HCT116 (cell line): ENCODE results near the gene SLC9A9. TPM values are rescaled to one million over a fixed set of nuclear protein-coding genes. Genes with fewer than 3 reads are reported as not detected.

Experiments
- ATAC-seq: fragments of 200-7000 bp; cut with Tn5 transposase; 2 replicates; pipeline ENCODE4 v1.9.1; 2020; ENCODE audit warnings: mild to moderate bottlenecking, moderate library complexity
- BruUV-seq: library from RNA; stranded (reverse); fragments of 400-500 nt; replicated peaks from 2 replicates; lab custom pipeline; 2021; lab: Mats Ljungman, UMichigan
- CTCF ChIA-PET: fragments of 300-600 bp; sonication (Branson Sonifier 250); formaldehyde crosslinking; loops from one replicate; lab custom pipeline; 2021; ENCODE audit warnings: antibody characterized with exemption; lab: Charles Lee
- POLR2A ChIA-PET: fragments of 300-600, 350-600 bp; sonication (Branson Sonifier 250); formaldehyde crosslinking; loops from one replicate; lab custom pipeline; 2021; ENCODE audit warnings: antibody characterized with exemption; lab: Charles Lee
- RAD21 ChIA-PET, 2 experiments: fragments of 300-600 bp; sonication (Branson Sonifier 250); formaldehyde crosslinking; loops; one replicate each; lab custom pipeline; 2023; ENCODE audit warnings: low total read pairs in 2 of 2; ENCODE audit not compliant: uncharacterized antibody in 2 of 2, unreplicated experiment in 2 of 2, low non-redundant PET in 1 of 2; lab: Charles Lee
- DNase-seq: peaks from one replicate; pipeline ENCODE4 v3.0.0-alpha.2; 2010; ENCODE audit warnings: low read depth, low spot score
- H2AFZ ChIP-seq: fragments of 200-600 bp; shearing (Covaris generic), sonication (generic); 2 replicates; pipeline ENCODE4 v1.6.1; 2017; ENCODE audit warnings: low read depth, mixed run types, mixed read lengths, antibody characterized with exemption, low read length; ENCODE audit not compliant: poor library complexity, severe bottlenecking
- H3K27ac ChIP-seq: 2 replicates; pipeline ENCODE4 v1.5.1; 2012; ENCODE audit warnings: low read depth, low read length
- H3K27me3 ChIP-seq: fragments of 200-600 bp; sonication (generic); 2 replicates; pipeline ENCODE4 v1.6.1; 2016; ENCODE audit warnings: mixed run types, low read length, mixed read lengths; ENCODE audit not compliant: insufficient read depth
- H3K36me3 ChIP-seq, 2 experiments: fragments of 200-500 bp in 1 of 2; fragments of 200-600 bp in 1 of 2; sonication (Bioruptor generic) in 1 of 2; sonication (generic) in 1 of 2; 2 replicates each; pipeline versions ENCODE4 v1.5.1 to v1.6.1; 2014 to 2016; ENCODE audit warnings: low read length in 2 of 2, inconsistent platforms in 1 of 2, mixed read lengths in 1 of 2, mixed run types in 1 of 2; ENCODE audit not compliant: insufficient read depth in 2 of 2, control insufficient read depth in 1 of 2
- H3K4me1 ChIP-seq, 2 experiments: fragments of 200-600 bp in 1 of 2; sonication (generic) in 1 of 2; 2 replicates each; pipeline versions ENCODE4 v1.5.1 to v1.6.1; 2012 to 2017; ENCODE audit warnings: low read length in 2 of 2, inconsistent platforms in 1 of 2, mild to moderate bottlenecking in 1 of 2, mixed read lengths in 1 of 2, mixed run types in 1 of 2, moderate library complexity in 1 of 2; ENCODE audit not compliant: insufficient read depth in 2 of 2, control insufficient read depth in 1 of 2
- H3K4me2 ChIP-seq: fragments of 200-600 bp; sonication (generic); 2 replicates; pipeline ENCODE4 v1.6.1; 2017; ENCODE audit warnings: mixed run types, low read length, mixed read lengths
- H3K4me3 ChIP-seq, 2 experiments: fragments of 200-600 bp in 1 of 2; sonication (generic) in 1 of 2; replicated peaks in 1 of 2; 2 replicates each; pipeline ENCODE4 v1.5.1; 2011 to 2016; ENCODE audit warnings: low read length in 2 of 2, control low read depth in 1 of 2, low read depth in 1 of 2, mild to moderate bottlenecking in 1 of 2, mixed read lengths in 1 of 2, mixed run types in 1 of 2
- H3K79me2 ChIP-seq: fragments of 200-600 bp; sonication (generic); 2 replicates; pipeline ENCODE4 v1.6.1; 2017; ENCODE audit warnings: mild to moderate bottlenecking, mixed run types, low read length, moderate library complexity, mixed read lengths; ENCODE audit not compliant: insufficient read depth
- H3K9ac ChIP-seq: fragments of 200-600 bp; sonication (generic); 2 replicates; pipeline ENCODE4 v1.6.1; 2016; ENCODE audit warnings: low read length, mixed read lengths
- H3K9me2 ChIP-seq: fragments of 200-600 bp; sonication (generic), shearing (Covaris generic); 2 replicates; pipeline ENCODE4 v1.6.1; 2017; ENCODE audit warnings: mixed run types, mild to moderate bottlenecking, moderate library complexity; ENCODE audit not compliant: insufficient read depth
- H3K9me3 ChIP-seq, 2 experiments: fragments of 200-500 bp in 1 of 2; fragments of 200-600 bp in 1 of 2; sonication (Bioruptor generic) in 1 of 2; sonication (generic) in 1 of 2; 2 replicates each; pipeline ENCODE4 v1.6.1; 2014 to 2017; ENCODE audit warnings: low read length in 2 of 2, mixed read lengths in 2 of 2, inconsistent platforms in 1 of 2, low read depth in 1 of 2, mild to moderate bottlenecking in 1 of 2, mixed run types in 1 of 2, moderate library complexity in 1 of 2; ENCODE audit not compliant: control insufficient read depth in 1 of 2, insufficient read depth in 1 of 2
- H4K20me1 ChIP-seq: fragments of 200-600 bp; sonication (generic), shearing (Covaris generic); 2 replicates; pipeline ENCODE4 v1.6.1; 2017; ENCODE audit warnings: mixed run types, mild to moderate bottlenecking, moderate library complexity; ENCODE audit not compliant: insufficient read depth
- CBX3 ChIP-seq: IDR thresholded peaks from 2 replicates; pipeline ENCODE4 v1.6.1; 2012; ENCODE audit warnings: low read depth
- EGR1 ChIP-seq: IDR thresholded peaks from 2 replicates; pipeline ENCODE4 v1.6.1; 2012; ENCODE audit warnings: low read depth
- ELF1 ChIP-seq: IDR thresholded peaks from 2 replicates; pipeline ENCODE4 v1.6.1; 2012; ENCODE audit warnings: low read depth, borderline replicate concordance
- EZH2 ChIP-seq: fragments of 200-600 bp; sonication (generic); IDR thresholded peaks from 2 replicates; pipeline ENCODE4 v1.6.1; 2017; ENCODE audit warnings: antibody characterized with exemption, mixed run types
- EZH2phosphoT487 ChIP-seq: fragments of 200-600 bp; IDR thresholded peaks from 2 replicates; pipeline ENCODE4 v1.6.1; 2018; ENCODE audit warnings: antibody characterized with exemption, borderline replicate concordance
- JUND ChIP-seq: IDR thresholded peaks from 2 replicates; pipeline ENCODE4 v1.6.1; 2012
- RAD21 ChIP-seq: IDR thresholded peaks from 2 replicates; pipeline ENCODE4 v1.6.1; 2012; ENCODE audit warnings: low read depth, mild to moderate bottlenecking
- SP1 ChIP-seq: IDR thresholded peaks from 2 replicates; pipeline ENCODE4 v1.6.1; 2012; ENCODE audit warnings: low read depth
- SRF ChIP-seq: IDR thresholded peaks from 2 replicates; pipeline ENCODE4 v1.6.1; 2012; ENCODE audit warnings: low read depth
- YY1 ChIP-seq: IDR thresholded peaks from 2 replicates; pipeline ENCODE4 v1.6.1; 2011; ENCODE audit warnings: low read length, low read depth, moderate library complexity, mild to moderate bottlenecking; ENCODE audit not compliant: insufficient replicate concordance; ENCODE audit errors: extremely low read depth
- ZFX ChIP-seq: fragments of 450-650 bp; IDR thresholded peaks from 2 replicates; pipeline ENCODE4 v1.6.1; 2017
- ZNF274 ChIP-seq: fragments of 200-500 bp; sonication (Bioruptor generic); IDR thresholded peaks from 2 replicates; pipeline ENCODE4 v1.6.1; 2014; ENCODE audit warnings: mild to moderate bottlenecking, low read depth, low read length, inconsistent platforms
- intact Hi-C: fragments of 100-400 bp; cut with micrococcal nuclease; formaldehyde crosslinking; loops from 2 replicates; pipeline ENCODE4 v1.10.0; 2022
- total RNA-seq: library from RNA; stranded (reverse); gene quantifications from one replicate; pipeline ENCODE4 v1.2.1, GENCODE V29; 2021; ENCODE audit not compliant: unreplicated experiment
- TF ChIP-seq, protein P1 (sequence below): IDR thresholded peaks from 2 replicates; pipeline ENCODE4 v1.6.1; 2012; ENCODE audit warnings: low read depth
- TF ChIP-seq, protein P2 (sequence below): IDR thresholded peaks from 2 replicates; pipeline ENCODE4 v1.6.1; 2011; ENCODE audit warnings: mild to moderate bottlenecking, low read length, moderate library complexity; ENCODE audit not compliant: insufficient replicate concordance; ENCODE audit errors: extremely low read depth

The SLC9A9 gene
- total RNA-seq, 1 experiment from 2014 or later: 0.20 TPM

DNA sequence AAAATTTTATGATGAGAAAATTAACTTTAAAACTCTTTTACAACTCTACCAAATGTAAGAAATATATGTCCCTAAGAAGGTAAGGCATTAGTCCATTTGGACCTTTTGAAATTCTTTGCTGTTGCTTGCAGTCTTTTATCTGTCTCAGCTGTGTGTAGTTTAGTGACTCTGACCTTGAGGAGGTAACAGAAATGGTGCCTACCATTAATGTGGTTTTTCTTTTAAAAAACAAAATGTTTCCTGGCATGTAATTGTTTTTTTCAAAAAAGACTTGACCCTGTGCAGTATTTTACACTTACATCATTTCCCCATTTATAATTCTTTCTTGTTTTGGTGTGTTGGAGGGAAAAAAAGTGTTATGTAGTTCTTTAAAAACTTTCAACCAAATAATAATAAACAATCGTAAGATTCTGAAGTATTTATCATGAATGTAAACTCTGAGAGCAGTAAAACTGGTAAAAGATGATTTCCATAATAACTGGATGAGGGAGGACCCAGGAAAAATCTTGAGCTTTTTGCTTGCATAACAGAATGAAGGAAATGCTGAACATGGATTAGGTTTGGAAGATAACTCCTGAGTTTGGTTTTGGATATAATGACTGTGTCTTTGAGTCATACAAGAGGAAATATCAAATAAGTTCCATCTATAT lies 503.6 kb downstream of the SLC9A9 start:
- no peaks in the 10 kb centered on the region for H3K4me1 ChIP-seq
- no peaks in the 10 kb centered on the region for H4K20me1 ChIP-seq
- intact Hi-C loops: no loop called here
- no peak overlapping the region for H3K9ac ChIP-seq
- POLR2A ChIA-PET: no interaction called here
- DNase-seq: no peak
- H3K4me3 ChIP-seq: no peak overlapping the region
- H3K9me3 ChIP-seq: no peaks in the 10 kb centered on the region
- no peaks in the 10 kb centered on the region for H3K9me2 ChIP-seq
- TF ChIP-seq EZH2phosphoT487 (no peak), YY1 (no peak), ZFX (no peak), SP1 (no peak), EZH2 (no peak), CBX3 (no peak), JUND (no peak), RAD21 (no peak), ELF1 (no peak), EGR1 (no peak), ZNF274 (no peak), SRF (no peak)
- TF ChIP-seq, protein P1, sequence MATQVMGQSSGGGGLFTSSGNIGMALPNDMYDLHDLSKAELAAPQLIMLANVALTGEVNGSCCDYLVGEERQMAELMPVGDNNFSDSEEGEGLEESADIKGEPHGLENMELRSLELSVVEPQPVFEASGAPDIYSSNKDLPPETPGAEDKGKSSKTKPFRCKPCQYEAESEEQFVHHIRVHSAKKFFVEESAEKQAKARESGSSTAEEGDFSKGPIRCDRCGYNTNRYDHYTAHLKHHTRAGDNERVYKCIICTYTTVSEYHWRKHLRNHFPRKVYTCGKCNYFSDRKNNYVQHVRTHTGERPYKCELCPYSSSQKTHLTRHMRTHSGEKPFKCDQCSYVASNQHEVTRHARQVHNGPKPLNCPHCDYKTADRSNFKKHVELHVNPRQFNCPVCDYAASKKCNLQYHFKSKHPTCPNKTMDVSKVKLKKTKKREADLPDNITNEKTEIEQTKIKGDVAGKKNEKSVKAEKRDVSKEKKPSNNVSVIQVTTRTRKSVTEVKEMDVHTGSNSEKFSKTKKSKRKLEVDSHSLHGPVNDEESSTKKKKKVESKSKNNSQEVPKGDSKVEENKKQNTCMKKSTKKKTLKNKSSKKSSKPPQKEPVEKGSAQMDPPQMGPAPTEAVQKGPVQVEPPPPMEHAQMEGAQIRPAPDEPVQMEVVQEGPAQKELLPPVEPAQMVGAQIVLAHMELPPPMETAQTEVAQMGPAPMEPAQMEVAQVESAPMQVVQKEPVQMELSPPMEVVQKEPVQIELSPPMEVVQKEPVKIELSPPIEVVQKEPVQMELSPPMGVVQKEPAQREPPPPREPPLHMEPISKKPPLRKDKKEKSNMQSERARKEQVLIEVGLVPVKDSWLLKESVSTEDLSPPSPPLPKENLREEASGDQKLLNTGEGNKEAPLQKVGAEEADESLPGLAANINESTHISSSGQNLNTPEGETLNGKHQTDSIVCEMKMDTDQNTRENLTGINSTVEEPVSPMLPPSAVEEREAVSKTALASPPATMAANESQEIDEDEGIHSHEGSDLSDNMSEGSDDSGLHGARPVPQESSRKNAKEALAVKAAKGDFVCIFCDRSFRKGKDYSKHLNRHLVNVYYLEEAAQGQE: no peak
- TF ChIP-seq, protein P2, sequence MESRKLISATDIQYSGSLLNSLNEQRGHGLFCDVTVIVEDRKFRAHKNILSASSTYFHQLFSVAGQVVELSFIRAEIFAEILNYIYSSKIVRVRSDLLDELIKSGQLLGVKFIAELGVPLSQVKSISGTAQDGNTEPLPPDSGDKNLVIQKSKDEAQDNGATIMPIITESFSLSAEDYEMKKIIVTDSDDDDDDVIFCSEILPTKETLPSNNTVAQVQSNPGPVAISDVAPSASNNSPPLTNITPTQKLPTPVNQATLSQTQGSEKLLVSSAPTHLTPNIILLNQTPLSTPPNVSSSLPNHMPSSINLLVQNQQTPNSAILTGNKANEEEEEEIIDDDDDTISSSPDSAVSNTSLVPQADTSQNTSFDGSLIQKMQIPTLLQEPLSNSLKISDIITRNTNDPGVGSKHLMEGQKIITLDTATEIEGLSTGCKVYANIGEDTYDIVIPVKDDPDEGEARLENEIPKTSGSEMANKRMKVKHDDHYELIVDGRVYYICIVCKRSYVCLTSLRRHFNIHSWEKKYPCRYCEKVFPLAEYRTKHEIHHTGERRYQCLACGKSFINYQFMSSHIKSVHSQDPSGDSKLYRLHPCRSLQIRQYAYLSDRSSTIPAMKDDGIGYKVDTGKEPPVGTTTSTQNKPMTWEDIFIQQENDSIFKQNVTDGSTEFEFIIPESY: no peak
- no TSS peak for BruUV-seq
- peaks cover 4% of the 10 kb centered on the region; the same call in 1 of the 2 replicates for H3K27me3 ChIP-seq
- H3K79me2 ChIP-seq: no peaks in the 10 kb centered on the region
- CTCF ChIA-PET: no interaction called here
- no peak overlapping the region for H3K4me2 ChIP-seq
- no peak overlapping the region for H2AFZ ChIP-seq
- no peak overlapping the region for H3K27ac ChIP-seq
- H3K36me3 ChIP-seq: no peaks in the 10 kb centered on the region
- no peak for ATAC-seq
- RAD21 ChIA-PET: no interaction called here
